Measurements from ENCODE around the gene ACSS1.
A peak's percentile ranks its signal among the peaks of the same experiment; 100 is the strongest.

Gene ACSS1

DNA sequence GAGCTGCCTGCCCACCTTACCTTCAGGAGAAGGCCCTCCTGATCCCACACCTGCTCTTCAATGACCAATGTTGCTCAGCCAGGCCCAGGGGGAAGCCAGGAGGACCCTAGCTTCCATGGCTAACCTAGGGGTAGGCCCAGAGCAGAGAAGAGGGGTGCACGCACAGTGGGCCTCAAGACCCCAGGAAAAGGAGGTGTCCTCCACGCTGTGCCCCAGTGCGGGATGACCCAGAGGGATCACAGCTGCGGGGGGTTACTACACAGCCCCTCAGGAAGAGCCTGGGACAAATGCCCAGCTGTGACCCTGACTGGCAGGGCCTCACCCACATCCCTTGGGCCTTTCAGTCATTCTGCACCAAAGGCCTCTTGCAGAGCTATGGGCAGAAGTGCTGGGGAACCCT lies 33.8 kb downstream of the ACSS1 start:
- no peaks in the 10 kb centered on the region for H3K9me3 ChIP-seq (ENCODE audit: control insufficient read depth, low read length)
- H3K27ac ChIP-seq = no peak overlapping the region

DNA sequence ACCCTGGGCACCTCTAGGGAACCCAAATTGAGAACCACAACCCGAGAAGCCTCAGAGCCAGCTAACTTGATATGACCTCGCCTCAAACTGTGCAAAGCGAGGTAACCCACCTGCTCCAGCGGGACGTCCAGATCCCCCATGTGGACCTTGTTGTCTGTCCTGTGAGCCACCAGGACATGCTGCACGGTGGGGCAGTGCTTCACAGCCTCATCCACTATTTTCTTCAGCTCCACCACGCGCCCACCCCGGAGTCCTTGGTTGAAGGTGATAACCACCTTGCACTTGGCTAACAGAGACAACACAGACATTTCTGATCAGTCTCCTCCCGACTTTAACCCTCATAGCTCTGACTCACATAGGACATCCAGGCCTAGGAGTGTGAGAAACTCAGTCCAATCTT lies 34.6 kb downstream of the ACSS1 start:
- H2AFZ ChIP-seq = no peak overlapping the region
- H3K4me1 ChIP-seq = peaks cover 7% of the 10 kb centered on the region
- H3K36me3 ChIP-seq (ENCODE audit: control insufficient read depth, insufficient read depth, low read length) = no peaks in the 10 kb centered on the region
- TF ChIP-seq, protein P1, sequence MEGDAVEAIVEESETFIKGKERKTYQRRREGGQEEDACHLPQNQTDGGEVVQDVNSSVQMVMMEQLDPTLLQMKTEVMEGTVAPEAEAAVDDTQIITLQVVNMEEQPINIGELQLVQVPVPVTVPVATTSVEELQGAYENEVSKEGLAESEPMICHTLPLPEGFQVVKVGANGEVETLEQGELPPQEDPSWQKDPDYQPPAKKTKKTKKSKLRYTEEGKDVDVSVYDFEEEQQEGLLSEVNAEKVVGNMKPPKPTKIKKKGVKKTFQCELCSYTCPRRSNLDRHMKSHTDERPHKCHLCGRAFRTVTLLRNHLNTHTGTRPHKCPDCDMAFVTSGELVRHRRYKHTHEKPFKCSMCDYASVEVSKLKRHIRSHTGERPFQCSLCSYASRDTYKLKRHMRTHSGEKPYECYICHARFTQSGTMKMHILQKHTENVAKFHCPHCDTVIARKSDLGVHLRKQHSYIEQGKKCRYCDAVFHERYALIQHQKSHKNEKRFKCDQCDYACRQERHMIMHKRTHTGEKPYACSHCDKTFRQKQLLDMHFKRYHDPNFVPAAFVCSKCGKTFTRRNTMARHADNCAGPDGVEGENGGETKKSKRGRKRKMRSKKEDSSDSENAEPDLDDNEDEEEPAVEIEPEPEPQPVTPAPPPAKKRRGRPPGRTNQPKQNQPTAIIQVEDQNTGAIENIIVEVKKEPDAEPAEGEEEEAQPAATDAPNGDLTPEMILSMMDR (IDR thresholded peaks at IDR 0.05) = no peak
- H3K9me3 ChIP-seq (ENCODE audit: control insufficient read depth, low read length) = no peaks in the 10 kb centered on the region
- H3K27me3 ChIP-seq (ENCODE audit: control insufficient read depth, insufficient read depth, low read length) = no peaks in the 10 kb centered on the region
- H3K79me2 ChIP-seq = peaks cover 50% of the 10 kb centered on the region
- no peak overlapping the region for H3K9ac ChIP-seq
- H3K4me2 ChIP-seq (ENCODE audit: low read length) = no peak overlapping the region
- H3K27ac ChIP-seq = peak overlapping the region; percentile 69
- no peak overlapping the region for H3K4me3 ChIP-seq (ENCODE audit: low read depth, low read length)

More for the DNA sequence above, 33.8 kb downstream of the ACSS1 start:
- no peak overlapping the region for H3K4me2 ChIP-seq (ENCODE audit: low read length)
- TF ChIP-seq, protein P1 (IDR thresholded peaks at IDR 0.05) = no peak
- H3K9ac ChIP-seq = no peak overlapping the region
- no peaks in the 10 kb centered on the region for H3K27me3 ChIP-seq (ENCODE audit: control insufficient read depth, insufficient read depth, low read length)
- H3K79me2 ChIP-seq = peaks cover 50% of the 10 kb centered on the region
- H3K4me3 ChIP-seq (ENCODE audit: low read depth, low read length) = no peak overlapping the region
- H3K4me1 ChIP-seq = peaks cover 7% of the 10 kb centered on the region
- H2AFZ ChIP-seq = no peak overlapping the region
- H3K36me3 ChIP-seq (ENCODE audit: control insufficient read depth, insufficient read depth, low read length) = no peaks in the 10 kb centered on the region

DNA sequence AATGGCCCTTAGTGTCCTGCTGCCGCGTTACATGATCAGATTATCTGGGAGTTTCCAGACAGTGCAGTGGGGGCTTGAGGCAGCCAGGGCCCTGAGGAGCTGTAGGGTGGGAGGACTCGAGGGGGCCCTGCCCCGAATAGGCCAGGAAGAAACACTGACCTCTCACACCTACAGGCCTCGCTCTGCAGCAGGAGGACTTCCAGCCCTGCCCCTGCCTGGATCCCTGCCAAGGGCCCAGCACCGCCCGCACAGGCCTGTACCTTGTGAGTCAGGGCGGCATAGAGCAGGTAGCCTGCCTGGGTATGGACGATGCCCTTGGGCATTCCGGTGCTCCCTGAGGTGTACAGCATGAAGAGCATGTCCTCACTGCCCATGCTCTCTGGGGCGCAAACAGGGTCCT lies 35.3 kb downstream of the ACSS1 start:
- H3K36me3 ChIP-seq (ENCODE audit: control insufficient read depth, insufficient read depth, low read length) = no peaks in the 10 kb centered on the region
- peak overlapping the region; percentile 70 for H2AFZ ChIP-seq
- no peaks in the 10 kb centered on the region for H3K9me3 ChIP-seq (ENCODE audit: control insufficient read depth, low read length)
- no peaks in the 10 kb centered on the region for H3K27me3 ChIP-seq (ENCODE audit: control insufficient read depth, insufficient read depth, low read length)
- H3K27ac ChIP-seq = peak overlapping the region; percentile 69
- H3K9ac ChIP-seq = no peak overlapping the region
- H3K79me2 ChIP-seq = peaks cover 48% of the 10 kb centered on the region
- peaks cover 7% of the 10 kb centered on the region for H3K4me1 ChIP-seq
- TF ChIP-seq, protein P1 (IDR thresholded peaks at IDR 0.05) = no peak
- no peak overlapping the region for H3K4me2 ChIP-seq (ENCODE audit: low read length)
- H3K4me3 ChIP-seq (ENCODE audit: low read depth, low read length) = no peak overlapping the region

DNA sequence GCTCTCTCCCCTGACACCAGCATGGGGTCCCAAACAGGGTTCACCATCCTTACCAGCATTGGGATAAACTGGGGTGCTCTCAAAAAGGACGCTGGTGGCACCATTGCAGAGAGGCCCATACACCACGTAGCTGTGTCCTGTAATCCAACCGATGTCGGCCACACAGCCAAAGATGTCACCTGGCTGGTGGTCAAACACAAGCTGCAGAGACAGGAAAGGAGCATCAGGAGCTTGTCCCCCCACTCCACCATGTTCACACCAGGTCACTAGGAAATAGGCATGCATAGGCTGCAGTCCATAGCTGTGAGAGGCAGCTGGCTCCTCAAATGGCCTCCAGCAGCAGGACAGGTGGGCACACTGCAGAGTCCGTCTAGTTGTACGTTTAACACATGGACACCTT lies 36.6 kb downstream of the ACSS1 start:
- Histone ChIP-seq H2AFZ (no peak overlapping the region), H3K4me3 (ENCODE audit: low read depth, low read length) (no peak overlapping the region), H3K4me2 (ENCODE audit: low read length) (no peak overlapping the region), H3K27ac (no peak overlapping the region), H3K79me2 (peaks cover 52% of the 10 kb centered on the region), H3K27me3 (ENCODE audit: control insufficient read depth, insufficient read depth, low read length) (no peaks in the 10 kb centered on the region), H3K9ac (no peak overlapping the region), H3K36me3 (ENCODE audit: control insufficient read depth, insufficient read depth, low read length) (no peaks in the 10 kb centered on the region), H3K4me1 (peaks cover 7% of the 10 kb centered on the region), H3K9me3 (ENCODE audit: control insufficient read depth, low read length) (no peaks in the 10 kb centered on the region)
- TF ChIP-seq, protein P1 (IDR thresholded peaks at IDR 0.05) = no peak

DNA sequence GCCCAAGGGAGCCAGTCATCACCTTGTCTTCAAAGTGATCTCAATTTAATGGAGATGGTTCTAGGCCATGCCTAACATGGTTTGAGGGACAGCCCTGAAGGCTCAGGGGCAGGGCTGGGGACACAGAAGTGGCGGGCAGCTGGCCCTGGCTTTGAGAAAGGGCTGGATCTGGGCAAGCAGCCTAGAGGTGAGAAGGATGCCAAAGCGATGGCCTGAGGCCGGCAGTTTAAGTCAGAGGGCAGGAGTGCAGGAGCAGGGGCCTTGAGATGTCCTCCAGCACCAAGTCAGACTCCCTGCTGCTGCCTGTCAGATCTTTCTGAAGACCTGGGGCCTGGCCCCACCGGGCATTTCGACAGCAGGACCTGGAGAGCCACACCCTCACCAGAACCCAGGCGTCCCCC lies 37.0 kb downstream of the ACSS1 start:
- Histone ChIP-seq H3K4me3 (ENCODE audit: low read depth, low read length) (no peak overlapping the region), H3K9ac (no peak overlapping the region), H3K27ac (no peak overlapping the region), H3K4me2 (ENCODE audit: low read length) (no peak overlapping the region), H3K79me2 (peaks cover 48% of the 10 kb centered on the region), H3K4me1 (peaks cover 7% of the 10 kb centered on the region), H2AFZ (no peak overlapping the region), H3K9me3 (ENCODE audit: control insufficient read depth, low read length) (no peaks in the 10 kb centered on the region), H3K36me3 (ENCODE audit: control insufficient read depth, insufficient read depth, low read length) (no peaks in the 10 kb centered on the region), H3K27me3 (ENCODE audit: control insufficient read depth, insufficient read depth, low read length) (no peaks in the 10 kb centered on the region)
- TF ChIP-seq, protein P1 (IDR thresholded peaks at IDR 0.05) = no peak
